Myocyte (in vitro differentiated cells): Measurements from ENCODE around the gene PLB1. TPM values are rescaled to one million over a fixed set of nuclear protein-coding genes. Genes with fewer than 3 reads are reported as not detected.

Source experiments
- DNase-seq: peaks from one replicate; pipeline ENCODE4 v3.0.0-alpha.2; 2012; ENCODE audit warnings: low read depth
- total RNA-seq: library from RNA; depleted of rRNA; stranded (reverse); fragments of >200 nt; gene quantifications from 2 replicates; pipeline ENCODE4 v1.2.3, GENCODE V29; 2014

PLB1 gene
- total RNA-seq, 1 donor from 2014 or later = 0.24 TPM

GRCh38 chr2:28643327-28643726, 147.5 kb downstream of the PLB1 start:
- DNase-seq = no peak

- no peak for DNase-seq
Measured at GRCh38 chr2:28643911-28644334, 148.1 kb downstream of the PLB1 start.

- DNase-seq = peak; percentile 88
Measured at GRCh38 chr2:28644760-28645159, 148.9 kb downstream of the PLB1 start.

GRCh38 chr2:28645553-28645952, 149.7 kb downstream of the PLB1 start:
- no peak for DNase-seq

GRCh38 chr2:28647682-28648081, 151.8 kb downstream of the PLB1 start:
- no peak for DNase-seq

GRCh38 chr2:28648147-28648546, 152.3 kb downstream of the PLB1 start:
- no peak for DNase-seq

- no peak for DNase-seq
Measured at GRCh38 chr2:28648671-28649395, 153.0 kb downstream of the PLB1 start.

- DNase-seq = peak; percentile 71
Measured at GRCh38 chr2:28649481-28650265, 153.8 kb downstream of the PLB1 start.

GRCh38 chr2:28650266-28650584, 154.4 kb downstream of the PLB1 start:
- no peak for DNase-seq

- DNase-seq = no peak
Measured at GRCh38 chr2:28652217-28652616, 156.4 kb downstream of the PLB1 start.

GRCh38 chr2:28653892-28654662, 158.2 kb downstream of the PLB1 start:
- DNase-seq = peak; percentile 65

- no peak for DNase-seq
Measured at GRCh38 chr2:28654663-28655320, 158.9 kb downstream of the PLB1 start.

GRCh38 chr2:28656937-28657615, 161.2 kb downstream of the PLB1 start:
- DNase-seq = no peak

- DNase-seq = peak; percentile 69
Measured at GRCh38 chr2:28658369-28658768, 162.5 kb downstream of the PLB1 start.

- DNase-seq = no peak
Measured at GRCh38 chr2:28659127-28659526, 163.3 kb downstream of the PLB1 start.

- peak; percentile 69 for DNase-seq
Measured at GRCh38 chr2:28661589-28662001, 165.7 kb downstream of the PLB1 start.

GRCh38 chr2:28662044-28662443, 166.2 kb downstream of the PLB1 start:
- DNase-seq = no peak

GRCh38 chr2:28662468-28663181, 166.8 kb downstream of the PLB1 start:
- peak; percentile 56 for DNase-seq

- DNase-seq = peak; percentile 61
Measured at GRCh38 chr2:28663359-28663758, 167.5 kb downstream of the PLB1 start.
